HCT116 (cell line): ENCODE results near the gene SRPK2. TPM values are rescaled to one million over a fixed set of nuclear protein-coding genes. Genes with fewer than 3 reads are reported as not detected.
"Not testable (repeated sequence)": the region's sequence is repeated elsewhere in the genome, so short reads cannot be mapped to it uniquely, and the experiment has no call there.

Source experiments
- ATAC-seq: fragments of 200-7000 bp; cut with Tn5 transposase; 2 replicates; pipeline ENCODE4 v1.9.1; 2020; ENCODE audit warnings: mild to moderate bottlenecking, moderate library complexity
- BruUV-seq: library from RNA; stranded (reverse); fragments of 400-500 nt; replicated peaks from 2 replicates; lab custom pipeline; 2021; lab: Mats Ljungman, UMichigan
- CTCF ChIA-PET: fragments of 300-600 bp; sonication (Branson Sonifier 250); formaldehyde crosslinking; loops from one replicate; lab custom pipeline; 2021; ENCODE audit warnings: antibody characterized with exemption; lab: Charles Lee
- POLR2A ChIA-PET: fragments of 300-600, 350-600 bp; sonication (Branson Sonifier 250); formaldehyde crosslinking; loops from one replicate; lab custom pipeline; 2021; ENCODE audit warnings: antibody characterized with exemption; lab: Charles Lee
- RAD21 ChIA-PET, 2 experiments: fragments of 300-600 bp; sonication (Branson Sonifier 250); formaldehyde crosslinking; loops; one replicate each; lab custom pipeline; 2023; ENCODE audit warnings: low total read pairs in 2 of 2; ENCODE audit not compliant: uncharacterized antibody in 2 of 2, unreplicated experiment in 2 of 2, low non-redundant PET in 1 of 2; lab: Charles Lee
- DNase-seq: peaks from one replicate; pipeline ENCODE4 v3.0.0-alpha.2; 2010; ENCODE audit warnings: low read depth, low spot score
- H2AFZ ChIP-seq: fragments of 200-600 bp; shearing (Covaris generic), sonication (generic); 2 replicates; pipeline ENCODE4 v1.6.1; 2017; ENCODE audit warnings: low read depth, mixed run types, mixed read lengths, antibody characterized with exemption, low read length; ENCODE audit not compliant: poor library complexity, severe bottlenecking
- H3K27ac ChIP-seq: 2 replicates; pipeline ENCODE4 v1.5.1; 2012; ENCODE audit warnings: low read depth, low read length
- H3K27me3 ChIP-seq: fragments of 200-600 bp; sonication (generic); 2 replicates; pipeline ENCODE4 v1.6.1; 2016; ENCODE audit warnings: mixed run types, low read length, mixed read lengths; ENCODE audit not compliant: insufficient read depth
- H3K36me3 ChIP-seq, 2 experiments: fragments of 200-500 bp in 1 of 2; fragments of 200-600 bp in 1 of 2; sonication (Bioruptor generic) in 1 of 2; sonication (generic) in 1 of 2; 2 replicates each; pipeline versions ENCODE4 v1.5.1 to v1.6.1; 2014 to 2016; ENCODE audit warnings: low read length in 2 of 2, inconsistent platforms in 1 of 2, mixed read lengths in 1 of 2, mixed run types in 1 of 2; ENCODE audit not compliant: insufficient read depth in 2 of 2, control insufficient read depth in 1 of 2
- H3K4me1 ChIP-seq, 2 experiments: fragments of 200-600 bp in 1 of 2; sonication (generic) in 1 of 2; 2 replicates each; pipeline versions ENCODE4 v1.5.1 to v1.6.1; 2012 to 2017; ENCODE audit warnings: low read length in 2 of 2, inconsistent platforms in 1 of 2, mild to moderate bottlenecking in 1 of 2, mixed read lengths in 1 of 2, mixed run types in 1 of 2, moderate library complexity in 1 of 2; ENCODE audit not compliant: insufficient read depth in 2 of 2, control insufficient read depth in 1 of 2
- H3K4me2 ChIP-seq: fragments of 200-600 bp; sonication (generic); 2 replicates; pipeline ENCODE4 v1.6.1; 2017; ENCODE audit warnings: mixed run types, low read length, mixed read lengths
- H3K4me3 ChIP-seq, 2 experiments: fragments of 200-600 bp in 1 of 2; sonication (generic) in 1 of 2; replicated peaks in 1 of 2; 2 replicates each; pipeline ENCODE4 v1.5.1; 2011 to 2016; ENCODE audit warnings: low read length in 2 of 2, control low read depth in 1 of 2, low read depth in 1 of 2, mild to moderate bottlenecking in 1 of 2, mixed read lengths in 1 of 2, mixed run types in 1 of 2
- H3K79me2 ChIP-seq: fragments of 200-600 bp; sonication (generic); 2 replicates; pipeline ENCODE4 v1.6.1; 2017; ENCODE audit warnings: mild to moderate bottlenecking, mixed run types, low read length, moderate library complexity, mixed read lengths; ENCODE audit not compliant: insufficient read depth
- H3K9ac ChIP-seq: fragments of 200-600 bp; sonication (generic); 2 replicates; pipeline ENCODE4 v1.6.1; 2016; ENCODE audit warnings: low read length, mixed read lengths
- H3K9me2 ChIP-seq: fragments of 200-600 bp; sonication (generic), shearing (Covaris generic); 2 replicates; pipeline ENCODE4 v1.6.1; 2017; ENCODE audit warnings: mixed run types, mild to moderate bottlenecking, moderate library complexity; ENCODE audit not compliant: insufficient read depth
- H3K9me3 ChIP-seq, 2 experiments: fragments of 200-500 bp in 1 of 2; fragments of 200-600 bp in 1 of 2; sonication (Bioruptor generic) in 1 of 2; sonication (generic) in 1 of 2; 2 replicates each; pipeline ENCODE4 v1.6.1; 2014 to 2017; ENCODE audit warnings: low read length in 2 of 2, mixed read lengths in 2 of 2, inconsistent platforms in 1 of 2, low read depth in 1 of 2, mild to moderate bottlenecking in 1 of 2, mixed run types in 1 of 2, moderate library complexity in 1 of 2; ENCODE audit not compliant: control insufficient read depth in 1 of 2, insufficient read depth in 1 of 2
- H4K20me1 ChIP-seq: fragments of 200-600 bp; sonication (generic), shearing (Covaris generic); 2 replicates; pipeline ENCODE4 v1.6.1; 2017; ENCODE audit warnings: mixed run types, mild to moderate bottlenecking, moderate library complexity; ENCODE audit not compliant: insufficient read depth
- ATF3 ChIP-seq: IDR thresholded peaks from 2 replicates; pipeline ENCODE4 v1.6.1; 2012
- CBX3 ChIP-seq: IDR thresholded peaks from 2 replicates; pipeline ENCODE4 v1.6.1; 2012; ENCODE audit warnings: low read depth
- EGR1 ChIP-seq: IDR thresholded peaks from 2 replicates; pipeline ENCODE4 v1.6.1; 2012; ENCODE audit warnings: low read depth
- EZH2phosphoT487 ChIP-seq: fragments of 200-600 bp; IDR thresholded peaks from 2 replicates; pipeline ENCODE4 v1.6.1; 2018; ENCODE audit warnings: antibody characterized with exemption, borderline replicate concordance
- JUND ChIP-seq: IDR thresholded peaks from 2 replicates; pipeline ENCODE4 v1.6.1; 2012
- POLR2AphosphoS5 ChIP-seq: IDR thresholded peaks from 2 replicates; pipeline ENCODE4 v1.6.1; 2011; ENCODE audit warnings: mild to moderate bottlenecking, low read depth, low read length, moderate library complexity
- RAD21 ChIP-seq: IDR thresholded peaks from 2 replicates; pipeline ENCODE4 v1.6.1; 2012; ENCODE audit warnings: low read depth, mild to moderate bottlenecking
- SIN3A ChIP-seq: IDR thresholded peaks from 2 replicates; pipeline ENCODE4 v1.6.1; 2012; ENCODE audit warnings: low read depth
- SP1 ChIP-seq: IDR thresholded peaks from 2 replicates; pipeline ENCODE4 v1.6.1; 2012; ENCODE audit warnings: low read depth
- SRF ChIP-seq: IDR thresholded peaks from 2 replicates; pipeline ENCODE4 v1.6.1; 2012; ENCODE audit warnings: low read depth
- TCF7L2 ChIP-seq: IDR thresholded peaks from 2 replicates; pipeline ENCODE4 v1.7.0; 2011; ENCODE audit warnings: borderline replicate concordance, inconsistent platforms; ENCODE audit not compliant: insufficient read depth, insufficient read length; ENCODE audit errors: extremely low read depth
- ZBTB33 ChIP-seq: IDR thresholded peaks from 2 replicates; pipeline ENCODE4 v1.6.1; 2011; ENCODE audit warnings: mild to moderate bottlenecking, low read length, moderate library complexity; ENCODE audit not compliant: insufficient replicate concordance; ENCODE audit errors: extremely low read depth
- intact Hi-C: fragments of 100-400 bp; cut with micrococcal nuclease; formaldehyde crosslinking; loops from 2 replicates; pipeline ENCODE4 v1.10.0; 2022
- total RNA-seq: library from RNA; stranded (reverse); gene quantifications from one replicate; pipeline ENCODE4 v1.2.1, GENCODE V29; 2021; ENCODE audit not compliant: unreplicated experiment

The SRPK2 gene
- total RNA-seq, 1 experiment from 2014 or later: 37.4 TPM

GRCh38 chr7:105327201-105327600, 61.5 kb downstream of the SRPK2 start (continued):
- TF ChIP-seq TCF7L2 (no peak), POLR2AphosphoS5 (no peak), ZBTB33 (no peak), CBX3 (no peak), RAD21 (no peak)

GRCh38 chr7:105325216-105325904, 63.4 kb downstream of the SRPK2 start:
- intact Hi-C loops: no loop called here
- BruUV-seq: no TSS peak
- H3K9me2 ChIP-seq: no peaks in the 10 kb centered on the region
- POLR2A ChIA-PET: no interaction called here
- CTCF ChIA-PET: no interaction called here
- no peak for DNase-seq
- no peaks in the 10 kb centered on the region for H3K4me1 ChIP-seq
- no peak overlapping the region for H3K4me3 ChIP-seq
- RAD21 ChIA-PET: no interaction called here
- no peaks in the 10 kb centered on the region for H3K9me3 ChIP-seq
- peaks cover 66% of the 10 kb centered on the region for H3K79me2 ChIP-seq
- no peak overlapping the region for H3K9ac ChIP-seq
- no peak overlapping the region for H3K4me2 ChIP-seq
- no peaks in the 10 kb centered on the region for H3K27me3 ChIP-seq
- H3K36me3 ChIP-seq: no peaks in the 10 kb centered on the region
- ATAC-seq: no peak
- no peaks in the 10 kb centered on the region for H4K20me1 ChIP-seq
- TF ChIP-seq EGR1 (no peak), ATF3 (no peak), SRF (no peak), SIN3A (no peak), CBX3 (no peak), JUND (no peak), EZH2phosphoT487 (no peak), SP1 (no peak), ZBTB33 (no peak), RAD21 (no peak)
- H2AFZ ChIP-seq: no peak overlapping the region
- no peak overlapping the region for H3K27ac ChIP-seq

- POLR2A ChIA-PET, H4K20me1 ChIP-seq, ATAC-seq, H3K4me1 ChIP-seq, H3K36me3 ChIP-seq, H3K4me2 ChIP-seq, H3K9me3 ChIP-seq, H3K27ac ChIP-seq, H3K9me2 ChIP-seq, H2AFZ ChIP-seq, DNase-seq, RAD21 ChIA-PET, intact Hi-C loops, H3K4me3 ChIP-seq, H3K9ac ChIP-seq, BruUV-seq, CTCF ChIA-PET, H3K27me3 ChIP-seq: not testable (repeated sequence)
- H3K79me2 ChIP-seq: peaks cover 73% of the 10 kb centered on the region
Observed at GRCh38 chr7:105324606-105325005, 64.1 kb downstream of the SRPK2 start.
